Colonic mucosa (tissue), 4 donors: ENCODE results near the gene AMPD1. TPM values are rescaled to one million over a fixed set of nuclear protein-coding genes. Genes with fewer than 3 reads are reported as not detected.

Source experiments
- DNase-seq: peaks from one replicate; pipeline ENCODE4 v3.0.0-alpha.2; 2020
- H3K27ac ChIP-seq: fragments of 200-600 bp; one replicate; pipeline ENCODE4 v1.8.0; 2021
- H3K27me3 ChIP-seq: fragments of 200-600 bp; one replicate; pipeline ENCODE4 v1.8.0; 2021
- H3K36me3 ChIP-seq: fragments of 200-600 bp; one replicate; pipeline ENCODE4 v1.8.0; 2021
- H3K4me1 ChIP-seq: fragments of 200-600 bp; one replicate; pipeline ENCODE4 v1.8.0; 2021; ENCODE audit warnings: mild to moderate bottlenecking
- H3K4me3 ChIP-seq: fragments of 200-600 bp; one replicate; pipeline ENCODE4 v1.8.0; 2021
- H3K9ac ChIP-seq, 2 donors: one replicate each; pipeline ENCODE4 v1.7.0; 2013; ENCODE audit warnings: control low read depth in 2 of 2, low read depth in 2 of 2, low read length in 2 of 2
- H3K9me3 ChIP-seq: fragments of 200-600 bp; one replicate; pipeline ENCODE4 v1.8.0; 2021
- CTCF ChIP-seq: fragments of 200-600 bp; IDR thresholded peaks from one replicate; pipeline ENCODE4 v1.8.0; 2022; ENCODE audit warnings: antibody characterized with exemption, mild to moderate bottlenecking
- intact Hi-C: fragments of 100-400 bp; cut with DNase I; formaldehyde crosslinking; loops from one replicate; pipeline ENCODE4 v1.14.1; 2022
- total RNA-seq, 2 donors: library from RNA; stranded (reverse); fragmentation: NEBNext Ultra II Directional in 1 of 2; extraction: Animal tissue kit (Norgen Biotek cat#: 25700) in 1 of 2; gene quantifications; one replicate each; pipeline ENCODE4 v1.2.1, GENCODE V29; 2021
- donor health status: healthy.
- donor health status: DM: no; HTN: no; CAD: no.
- donor health status: DM: no; HTN: no; CAD: no.

The AMPD1 gene
- total RNA-seq, 2 donors from 2014 or later = 0.50 to 1.4 TPM

- Histone ChIP-seq H3K27me3 (no peaks in the 10 kb centered on the region), H3K4me3 (no peak overlapping the region), H3K9me3 (no peaks in the 10 kb centered on the region), H3K36me3 (no peaks in the 10 kb centered on the region), H3K9ac (no peak overlapping the region), H3K4me1 (no peaks in the 10 kb centered on the region), H3K27ac (no peak overlapping the region)
- DNase-seq = no peak
- no peak for TF ChIP-seq CTCF
- intact Hi-C loops = no loop called here
Observed at GRCh38 chr1:114690148-114690547, 5.2 kb downstream of the AMPD1 start.

GRCh38 chr1:114688526-114688925 is 6.8 kb downstream of the AMPD1 start:
- no peak for DNase-seq
- Histone ChIP-seq H3K4me3 (no peak overlapping the region), H3K4me1 (no peaks in the 10 kb centered on the region), H3K9ac (no peak overlapping the region), H3K9me3 (no peaks in the 10 kb centered on the region), H3K27me3 (no peaks in the 10 kb centered on the region), H3K36me3 (no peaks in the 10 kb centered on the region), H3K27ac (no peak overlapping the region)
- no peak for TF ChIP-seq CTCF
- intact Hi-C loops = no loop called here

GRCh38 chr1:114685851-114686250 is 9.5 kb downstream of the AMPD1 start:
- H3K4me3 ChIP-seq = no peak overlapping the region
- no peaks in the 10 kb centered on the region for H3K36me3 ChIP-seq
- intact Hi-C loops = no loop called here
- TF ChIP-seq CTCF = no peak
- no peak overlapping the region for H3K9ac ChIP-seq
- no peak for DNase-seq
- H3K27ac ChIP-seq = no peak overlapping the region
- H3K9me3 ChIP-seq = no peaks in the 10 kb centered on the region
- no peaks in the 10 kb centered on the region for H3K4me1 ChIP-seq
- no peaks in the 10 kb centered on the region for H3K27me3 ChIP-seq

- no peak overlapping the region for H3K4me3 ChIP-seq
- intact Hi-C loops = no loop called here
- H3K27ac ChIP-seq = no peak overlapping the region
- no peak overlapping the region for H3K9ac ChIP-seq
- H3K36me3 ChIP-seq = no peaks in the 10 kb centered on the region
- no peaks in the 10 kb centered on the region for H3K9me3 ChIP-seq
- H3K27me3 ChIP-seq = no peaks in the 10 kb centered on the region
- TF ChIP-seq CTCF = no peak
- no peak for DNase-seq
- no peaks in the 10 kb centered on the region for H3K4me1 ChIP-seq
Observed at GRCh38 chr1:114677691-114678090, 17.7 kb downstream of the AMPD1 start.

GRCh38 chr1:114676115-114676514 is 19.2 kb downstream of the AMPD1 start:
- Histone ChIP-seq H3K36me3 (no peaks in the 10 kb centered on the region), H3K4me3 (no peak overlapping the region), H3K9me3 (no peaks in the 10 kb centered on the region), H3K9ac (no peak overlapping the region), H3K27me3 (no peaks in the 10 kb centered on the region), H3K4me1 (no peaks in the 10 kb centered on the region), H3K27ac (no peak overlapping the region)
- DNase-seq = no peak
- no peak for TF ChIP-seq CTCF
- intact Hi-C loops = no loop called here

GRCh38 chr1:114671939-114672275 is 23.4 kb downstream of the AMPD1 start:
- no peak for TF ChIP-seq CTCF
- H3K36me3 ChIP-seq = no peaks in the 10 kb centered on the region
- intact Hi-C loops = loop anchor here (5.0 kb wide), 1 partner anchor 325 kb away; no protein-coding TSS in a partner anchor
- no peaks in the 10 kb centered on the region for H3K4me1 ChIP-seq
- H3K27ac ChIP-seq = no peak overlapping the region
- DNase-seq = no peak
- H3K4me3 ChIP-seq = no peak overlapping the region
- no peak overlapping the region for H3K9ac ChIP-seq
- no peaks in the 10 kb centered on the region for H3K9me3 ChIP-seq
- no peaks in the 10 kb centered on the region for H3K27me3 ChIP-seq
